HG03558 (cell line): ENCODE data around the gene VDAC1.
"Not testable (repeated sequence)": the region's sequence is repeated elsewhere in the genome, so short reads cannot be mapped to it uniquely, and the experiment has no call there.

ENCODE experiments used
- ATAC-seq: cut with Tn5 transposase; IDR thresholded peaks from one replicate; pipeline ENCODE4 v1.9.1; 2021; ENCODE audit warnings: moderate number of reproducible peaks; ENCODE audit not compliant: unreplicated experiment; ENCODE audit errors: extremely low read depth

The VDAC1 gene

GRCh38 chr5:134004626-134005416, at the start of gene VDAC1:
TSS of gene VDAC1 (minus strand) at chr5:134004975. CDS start at chr5:133993012, 11,963 bp downstream.
- ATAC-seq = peak; percentile 49

- ATAC-seq = no peak
Measured at GRCh38 chr5:134053840-134054338, 49.1 kb upstream of the VDAC1 start.

- ATAC-seq = no peak
Measured at GRCh38 chr5:134053314-134053839, 48.6 kb upstream of the VDAC1 start.

- no peak for ATAC-seq
Measured at GRCh38 chr5:134051305-134051704, 46.5 kb upstream of the VDAC1 start.

GRCh38 chr5:134048864-134049263, 44.1 kb upstream of the VDAC1 start:
- ATAC-seq = no peak

- ATAC-seq = no peak
Measured at GRCh38 chr5:134047687-134048056, 42.9 kb upstream of the VDAC1 start.

GRCh38 chr5:134046801-134047686, 42.3 kb upstream of the VDAC1 start:
- ATAC-seq = no peak

GRCh38 chr5:134046330-134046729, 41.6 kb upstream of the VDAC1 start:
- no peak for ATAC-seq

- ATAC-seq = no peak
Measured at GRCh38 chr5:134043793-134044792, 39.3 kb upstream of the VDAC1 start.

- ATAC-seq = no peak
Measured at GRCh38 chr5:134041570-134042411, 37.0 kb upstream of the VDAC1 start.

GRCh38 chr5:134038138-134038537, 33.4 kb upstream of the VDAC1 start:
- no peak for ATAC-seq

GRCh38 chr5:134037160-134037559, 32.4 kb upstream of the VDAC1 start:
- ATAC-seq = no peak

GRCh38 chr5:134034326-134034725, 29.6 kb upstream of the VDAC1 start:
- no peak for ATAC-seq

GRCh38 chr5:134030303-134030964, 25.7 kb upstream of the VDAC1 start:
- ATAC-seq = not testable (repeated sequence)

- no peak for ATAC-seq
Measured at GRCh38 chr5:134029156-134029555, 24.4 kb upstream of the VDAC1 start.

GRCh38 chr5:134028496-134028895, 23.7 kb upstream of the VDAC1 start:
- no peak for ATAC-seq

- no peak for ATAC-seq
Measured at GRCh38 chr5:134027288-134027615, 22.5 kb upstream of the VDAC1 start.

GRCh38 chr5:134026521-134027287, 21.9 kb upstream of the VDAC1 start:
- ATAC-seq = no peak
